WTC11 (cell line): ENCODE data around the gene WWOX. TPM values are rescaled to one million over a fixed set of nuclear protein-coding genes. Genes with fewer than 3 reads are reported as not detected.

Source experiments
- ATAC-seq: fragments of 200-7000 bp; cut with Tn5 transposase; 2 replicates; pipeline ENCODE4 v1.10.0; 2021; ENCODE audit warnings: mild to moderate bottlenecking, moderate library complexity
- CTCF ChIA-PET: fragments of 300-600 bp; sonication (Branson Sonifier 250); formaldehyde crosslinking; loops from one replicate; lab custom pipeline; 2021; ENCODE audit warnings: antibody characterized with exemption; lab: Charles Lee
- POLR2A ChIA-PET: fragments of 350-600 bp; sonication (Branson Sonifier 250); formaldehyde crosslinking; loops from one replicate; lab custom pipeline; 2021; ENCODE audit warnings: antibody characterized with exemption; lab: Charles Lee
- DNase-seq: peaks from one replicate; pipeline ENCODE4 v3.0.0; 2021; ENCODE audit warnings: low spot score
- H3K27ac Mint-ChIP-seq: 2 replicates; pipeline ENCODE4 v1.8.0; 2021; ENCODE audit warnings: mixed read lengths
- H3K27me3 Mint-ChIP-seq: 2 replicates; pipeline ENCODE4 v1.8.0; 2021; ENCODE audit warnings: low read depth, mild to moderate bottlenecking, moderate library complexity, mixed read lengths
- H3K36me3 Mint-ChIP-seq: 2 replicates; pipeline ENCODE4 v1.8.0; 2021; ENCODE audit warnings: mixed read lengths
- H3K4me1 Mint-ChIP-seq: 2 replicates; pipeline ENCODE4 v1.8.0; 2022; ENCODE audit warnings: mixed read lengths
- H3K4me3 Mint-ChIP-seq: 2 replicates; pipeline ENCODE4 v1.8.0; 2021; ENCODE audit warnings: mild to moderate bottlenecking, moderate library complexity, mixed read lengths
- H3K9me3 Mint-ChIP-seq: 2 replicates; pipeline ENCODE4 v1.8.0; 2021; ENCODE audit warnings: mixed read lengths
- ARID4B ChIP-seq: sonication (generic); formaldehyde crosslinking; IDR thresholded peaks from 2 replicates; pipeline ENCODE4 v1.8.0; 2023; ENCODE audit warnings: missing genetic modification reagents, mild to moderate bottlenecking, borderline replicate concordance
- ATF2 ChIP-seq: sonication (generic); formaldehyde crosslinking; IDR thresholded peaks from 2 replicates; pipeline ENCODE4 v1.8.1; 2022; ENCODE audit warnings: low read depth, missing genetic modification reagents, borderline replicate concordance
- ATF3 ChIP-seq: sonication (generic); formaldehyde crosslinking; conservative IDR thresholded peaks from 2 replicates; pipeline ENCODE4 v1.8.1; 2022; ENCODE audit warnings: mild to moderate bottlenecking, missing genetic modification reagents
- CREB1 ChIP-seq: sonication (generic); formaldehyde crosslinking; IDR thresholded peaks from 2 replicates; pipeline ENCODE4 v1.8.0; 2023; ENCODE audit warnings: mild to moderate bottlenecking, missing genetic modification reagents
- E2F5 ChIP-seq: sonication (generic); formaldehyde crosslinking; IDR thresholded peaks from 2 replicates; pipeline ENCODE4 v1.8.1; 2022; ENCODE audit warnings: mild to moderate bottlenecking, moderate library complexity, missing genetic modification reagents
- IRF1 ChIP-seq: sonication (generic); formaldehyde crosslinking; IDR thresholded peaks from 2 replicates; pipeline ENCODE4 v1.8.0; 2023; ENCODE audit warnings: missing genetic modification reagents
- IRF2 ChIP-seq: sonication (generic); formaldehyde crosslinking; IDR thresholded peaks from 2 replicates; pipeline ENCODE4 v1.8.0; 2022; ENCODE audit warnings: low read depth, missing genetic modification reagents, borderline replicate concordance
- MAX ChIP-seq: sonication (generic); formaldehyde crosslinking; IDR thresholded peaks from 2 replicates; pipeline ENCODE4 v1.8.0; 2022; ENCODE audit warnings: mild to moderate bottlenecking, missing genetic modification reagents
- NFYB ChIP-seq: sonication (generic); formaldehyde crosslinking; conservative IDR thresholded peaks from 2 replicates; pipeline ENCODE4 v1.8.0; 2022; ENCODE audit warnings: low read depth, missing genetic modification reagents
- SMAD3 ChIP-seq: sonication (generic); formaldehyde crosslinking; IDR thresholded peaks from 2 replicates; pipeline ENCODE4 v1.8.0; 2022; ENCODE audit warnings: missing genetic modification reagents, mild to moderate bottlenecking, borderline replicate concordance
- TCF7 ChIP-seq: sonication (generic); formaldehyde crosslinking; IDR thresholded peaks from 2 replicates; pipeline ENCODE4 v1.8.0; 2022; ENCODE audit warnings: mild to moderate bottlenecking, low read depth, missing genetic modification reagents, moderate library complexity
- USF1 ChIP-seq: sonication (generic); formaldehyde crosslinking; IDR thresholded peaks from 2 replicates; pipeline ENCODE4 v1.8.0; 2022; ENCODE audit warnings: mild to moderate bottlenecking, missing genetic modification reagents
- ZNF416 ChIP-seq: fragments of 250-450 bp; sonication (Bioruptor Pico); IDR thresholded peaks from 2 replicates; pipeline ENCODE4 v1.9.0; 2021; ENCODE audit warnings: mild to moderate bottlenecking, inconsistent platforms
- total RNA-seq: library from RNA; stranded (reverse); gene quantifications from 3 replicates; pipeline ENCODE4 v1.2.3, GENCODE V29; 2021
- TF ChIP-seq, protein P1 (sequence below): fragments of 250-450 bp; sonication (Bioruptor Pico); IDR thresholded peaks from 2 replicates; pipeline ENCODE4 v1.9.0; 2021; ENCODE audit warnings: mild to moderate bottlenecking, borderline replicate concordance
- TF ChIP-seq, protein P2 (sequence below): sonication (generic); formaldehyde crosslinking; IDR thresholded peaks from 2 replicates; pipeline ENCODE4 v1.8.1; 2023; ENCODE audit warnings: mild to moderate bottlenecking, moderate library complexity, missing genetic modification reagents
- TF ChIP-seq, protein P3 (sequence below): fragments of 250-450 bp; sonication (Bioruptor Pico); IDR thresholded peaks from 2 replicates; pipeline ENCODE4 v1.9.0; 2021; ENCODE audit warnings: moderate library complexity, mild to moderate bottlenecking, inconsistent platforms, borderline replicate concordance

The WWOX gene
- total RNA-seq, 1 experiment from 2014 or later: 15.7 TPM

GRCh38 chr16:78300469-78300868 is 201.0 kb downstream of the WWOX start:
- CTCF ChIA-PET: no interaction called here
- DNase-seq (no peak), ATAC-seq (no peak)
- Mint-ChIP-seq H3K4me3 (no peak overlapping the region), H3K27me3 (no peaks in the 10 kb centered on the region), H3K36me3 (no peaks in the 10 kb centered on the region), H3K27ac (no peak overlapping the region), H3K4me1 (peaks cover 9% of the 10 kb centered on the region), H3K9me3 (no peaks in the 10 kb centered on the region)
- TF ChIP-seq E2F5 (CRISPR knock-in tag): no peak
- no peak for TF ChIP-seq ATF2
- TF ChIP-seq ATF3: no peak
- no peak for TF ChIP-seq TCF7 (CRISPR knock-in tag)
- TF ChIP-seq, protein P1, sequence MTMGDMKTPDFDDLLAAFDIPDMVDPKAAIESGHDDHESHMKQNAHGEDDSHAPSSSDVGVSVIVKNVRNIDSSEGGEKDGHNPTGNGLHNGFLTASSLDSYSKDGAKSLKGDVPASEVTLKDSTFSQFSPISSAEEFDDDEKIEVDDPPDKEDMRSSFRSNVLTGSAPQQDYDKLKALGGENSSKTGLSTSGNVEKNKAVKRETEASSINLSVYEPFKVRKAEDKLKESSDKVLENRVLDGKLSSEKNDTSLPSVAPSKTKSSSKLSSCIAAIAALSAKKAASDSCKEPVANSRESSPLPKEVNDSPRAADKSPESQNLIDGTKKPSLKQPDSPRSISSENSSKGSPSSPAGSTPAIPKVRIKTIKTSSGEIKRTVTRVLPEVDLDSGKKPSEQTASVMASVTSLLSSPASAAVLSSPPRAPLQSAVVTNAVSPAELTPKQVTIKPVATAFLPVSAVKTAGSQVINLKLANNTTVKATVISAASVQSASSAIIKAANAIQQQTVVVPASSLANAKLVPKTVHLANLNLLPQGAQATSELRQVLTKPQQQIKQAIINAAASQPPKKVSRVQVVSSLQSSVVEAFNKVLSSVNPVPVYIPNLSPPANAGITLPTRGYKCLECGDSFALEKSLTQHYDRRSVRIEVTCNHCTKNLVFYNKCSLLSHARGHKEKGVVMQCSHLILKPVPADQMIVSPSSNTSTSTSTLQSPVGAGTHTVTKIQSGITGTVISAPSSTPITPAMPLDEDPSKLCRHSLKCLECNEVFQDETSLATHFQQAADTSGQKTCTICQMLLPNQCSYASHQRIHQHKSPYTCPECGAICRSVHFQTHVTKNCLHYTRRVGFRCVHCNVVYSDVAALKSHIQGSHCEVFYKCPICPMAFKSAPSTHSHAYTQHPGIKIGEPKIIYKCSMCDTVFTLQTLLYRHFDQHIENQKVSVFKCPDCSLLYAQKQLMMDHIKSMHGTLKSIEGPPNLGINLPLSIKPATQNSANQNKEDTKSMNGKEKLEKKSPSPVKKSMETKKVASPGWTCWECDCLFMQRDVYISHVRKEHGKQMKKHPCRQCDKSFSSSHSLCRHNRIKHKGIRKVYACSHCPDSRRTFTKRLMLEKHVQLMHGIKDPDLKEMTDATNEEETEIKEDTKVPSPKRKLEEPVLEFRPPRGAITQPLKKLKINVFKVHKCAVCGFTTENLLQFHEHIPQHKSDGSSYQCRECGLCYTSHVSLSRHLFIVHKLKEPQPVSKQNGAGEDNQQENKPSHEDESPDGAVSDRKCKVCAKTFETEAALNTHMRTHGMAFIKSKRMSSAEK: no peak
- TF ChIP-seq, protein P2, sequence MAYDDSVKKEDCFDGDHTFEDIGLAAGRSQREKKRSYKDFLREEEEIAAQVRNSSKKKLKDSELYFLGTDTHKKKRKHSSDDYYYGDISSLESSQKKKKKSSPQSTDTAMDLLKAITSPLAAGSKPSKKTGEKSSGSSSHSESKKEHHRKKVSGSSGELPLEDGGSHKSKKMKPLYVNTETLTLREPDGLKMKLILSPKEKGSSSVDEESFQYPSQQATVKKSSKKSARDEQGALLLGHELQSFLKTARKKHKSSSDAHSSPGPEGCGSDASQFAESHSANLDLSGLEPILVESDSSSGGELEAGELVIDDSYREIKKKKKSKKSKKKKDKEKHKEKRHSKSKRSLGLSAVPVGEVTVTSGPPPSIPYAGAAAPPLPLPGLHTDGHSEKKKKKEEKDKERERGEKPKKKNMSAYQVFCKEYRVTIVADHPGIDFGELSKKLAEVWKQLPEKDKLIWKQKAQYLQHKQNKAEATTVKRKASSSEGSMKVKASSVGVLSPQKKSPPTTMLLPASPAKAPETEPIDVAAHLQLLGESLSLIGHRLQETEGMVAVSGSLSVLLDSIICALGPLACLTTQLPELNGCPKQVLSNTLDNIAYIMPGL (CRISPR knock-in tag): no peak
- TF ChIP-seq IRF1 (CRISPR knock-in tag): no peak
- TF ChIP-seq, protein P3, sequence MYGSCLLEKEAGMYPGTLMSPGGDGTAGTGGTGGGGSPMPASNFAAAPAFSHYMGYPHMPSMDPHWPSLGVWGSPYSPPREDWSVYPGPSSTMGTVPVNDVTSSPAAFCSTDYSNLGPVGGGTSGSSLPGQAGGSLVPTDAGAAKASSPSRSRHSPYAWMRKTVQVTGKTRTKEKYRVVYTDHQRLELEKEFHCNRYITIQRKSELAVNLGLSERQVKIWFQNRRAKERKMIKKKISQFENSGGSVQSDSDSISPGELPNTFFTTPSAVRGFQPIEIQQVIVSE (CRISPR knock-in tag): no peak
- no peak for TF ChIP-seq CREB1 (CRISPR knock-in tag)
- POLR2A ChIA-PET: interaction anchor here (0.7 kb wide), 1 partner anchor 839 kb away, joined by 4 read pairs; no protein-coding TSS in a partner anchor

- POLR2A ChIA-PET: no interaction called here
- TF ChIP-seq ZNF416 (CRISPR knock-in tag) (no peak), ARID4B (CRISPR knock-in tag) (no peak), IRF2 (no peak), SMAD3 (CRISPR knock-in tag) (no peak), NFYB (CRISPR knock-in tag) (no peak), USF1 (no peak), MAX (no peak)
- TF ChIP-seq, all 79 proteins: peak for 0
- no peak overlapping the region for H3K4me3 Mint-ChIP-seq
- no peak for DNase-seq
- ATAC-seq: no peak
- H3K27ac Mint-ChIP-seq: no peak overlapping the region
- peaks cover 29% of the 10 kb centered on the region for H3K4me1 Mint-ChIP-seq
- CTCF ChIA-PET: no interaction called here
- no peaks in the 10 kb centered on the region for H3K9me3 Mint-ChIP-seq
- H3K36me3 Mint-ChIP-seq: no peaks in the 10 kb centered on the region
- no peaks in the 10 kb centered on the region for H3K27me3 Mint-ChIP-seq
Observed at GRCh38 chr16:78303946-78304345, 204.5 kb downstream of the WWOX start.
